Measurements from ENCODE around the gene NTRK3.
A peak's percentile ranks its signal among the peaks of the same experiment; 100 is the strongest.

NTRK3 gene

GRCh38 chr15:88178631-88179030 lies 77.9 kb downstream of the NTRK3 start:
- ChIA-PET CTCF (no interaction called here), POLR2A (no interaction called here)
- no peak for DNase-seq (ENCODE audit: extremely low spot score)
- TF ChIP-seq PKNOX1 (IDR thresholded peaks at IDR 0.05): no peak
- no peak for TF ChIP-seq NFRKB (IDR thresholded peaks at IDR 0.05)
- TF ChIP-seq FOXK2 (IDR thresholded peaks at IDR 0.05): no peak
- TF ChIP-seq TARDBP (IDR thresholded peaks at IDR 0.05): no peak
- TF ChIP-seq SP1 (IDR thresholded peaks at IDR 0.05): no peak
- no peak for TF ChIP-seq ARNT (IDR thresholded peaks at IDR 0.05)
- no peak for TF ChIP-seq FOXM1 (IDR thresholded peaks at IDR 0.05; ENCODE audit: borderline replicate concordance)
- no peak for TF ChIP-seq SUZ12 (IDR thresholded peaks at IDR 0.05)
- no peak for TF ChIP-seq HDGF (IDR thresholded peaks at IDR 0.05; ENCODE audit: borderline replicate concordance)
- no peak for TF ChIP-seq CTBP1 (IDR thresholded peaks at IDR 0.05; ENCODE audit: borderline replicate concordance)
- no peak for TF ChIP-seq LEF1 (IDR thresholded peaks at IDR 0.05; ENCODE audit: borderline replicate concordance)
- no peak for TF ChIP-seq L3MBTL2 (conservative IDR thresholded peaks at IDR 0.05)
- TF ChIP-seq FOXA1 (IDR thresholded peaks at IDR 0.05): no peak
- no peak for TF ChIP-seq ELF4 (IDR thresholded peaks at IDR 0.05)
- no peak for TF ChIP-seq BHLHE40 (IDR thresholded peaks at IDR 0.05; ENCODE audit: borderline replicate concordance)
- no peak for TF ChIP-seq ZNF384 (IDR thresholded peaks at IDR 0.05)

DNA sequence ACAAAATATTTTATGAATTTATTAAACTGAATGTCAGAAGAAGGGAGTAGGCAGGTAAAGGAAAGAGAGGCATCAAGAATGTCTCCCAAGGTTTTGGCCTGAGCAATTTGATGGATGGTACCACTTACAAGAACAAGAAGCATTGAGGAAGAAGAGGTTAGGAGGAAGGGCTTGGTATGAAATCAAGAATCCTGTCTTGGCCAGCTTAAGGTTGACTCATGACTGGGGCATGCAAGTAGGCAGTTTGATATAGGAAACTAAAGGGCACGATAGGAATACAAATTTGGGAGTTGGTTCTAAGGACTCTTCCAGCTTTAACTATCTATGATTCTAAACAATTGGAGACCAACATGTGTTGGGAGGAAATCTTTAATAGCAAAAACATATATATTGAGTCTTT lies 79.1 kb downstream of the NTRK3 start:
- ChIA-PET CTCF (interaction anchor here (0.9 kb wide), 1 partner anchor 16 kb away, joined by 3 read pairs; no protein-coding TSS in a partner anchor), POLR2A (no interaction called here)
- no peak for TF ChIP-seq ELF4 (IDR thresholded peaks at IDR 0.05)
- no peak for TF ChIP-seq FOXA1 (IDR thresholded peaks at IDR 0.05)
- DNase-seq (ENCODE audit: extremely low spot score): no peak

GRCh38 chr15:88174571-88174970 lies 82.0 kb downstream of the NTRK3 start:
- CTCF ChIA-PET: no interaction called here

DNA sequence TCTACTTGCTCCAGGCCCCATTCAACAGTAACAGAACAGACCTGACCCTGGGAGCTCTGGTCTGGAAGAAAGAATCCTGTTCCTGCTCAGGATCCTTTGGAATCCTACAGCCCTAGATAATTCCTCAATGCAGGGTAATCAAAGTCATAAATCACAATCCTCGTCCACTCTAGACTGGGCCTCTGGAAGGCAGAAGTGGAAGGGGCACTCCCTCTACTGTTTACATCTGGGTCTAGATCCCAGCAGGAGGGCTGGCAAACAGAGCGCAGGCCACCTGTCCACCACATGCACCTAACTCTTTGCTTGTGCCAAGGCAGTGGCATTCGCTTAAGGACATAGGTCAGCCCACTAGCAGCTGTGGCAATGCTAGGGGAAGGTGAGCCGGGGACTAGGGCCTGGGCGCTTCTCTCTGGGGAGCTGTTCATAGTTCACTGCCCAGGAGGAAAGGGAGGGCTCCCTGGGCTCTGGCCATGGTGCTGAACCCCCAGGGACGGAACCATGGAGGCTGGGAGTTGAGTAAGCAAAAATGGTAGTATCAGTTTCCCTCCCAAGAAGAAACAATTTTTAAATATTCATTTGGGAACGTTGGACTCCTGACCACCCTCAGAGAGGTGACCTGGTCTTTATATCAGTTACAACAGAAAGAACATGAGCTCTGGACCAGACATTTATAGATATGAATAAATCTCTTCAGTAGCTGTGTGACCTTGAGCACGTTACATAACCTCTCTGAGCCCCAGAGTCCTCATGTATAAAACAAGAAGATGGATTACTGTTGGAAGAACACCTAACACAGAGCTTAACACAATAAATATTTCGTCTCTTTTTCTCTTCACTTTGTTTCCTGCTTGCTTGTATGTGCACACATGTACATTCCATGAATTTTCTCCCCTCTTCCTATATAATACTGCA lies 90.2 kb downstream of the NTRK3 start:
- TF ChIP-seq L3MBTL2 (conservative IDR thresholded peaks at IDR 0.05) (no peak), ARNT (IDR thresholded peaks at IDR 0.05) (no peak), FOXM1 (IDR thresholded peaks at IDR 0.05; ENCODE audit: borderline replicate concordance) (no peak), FOXA1 (IDR thresholded peaks at IDR 0.05) (no peak), SUZ12 (IDR thresholded peaks at IDR 0.05) (no peak), CTBP1 (IDR thresholded peaks at IDR 0.05; ENCODE audit: borderline replicate concordance) (no peak), TARDBP (IDR thresholded peaks at IDR 0.05) (no peak), FOXK2 (IDR thresholded peaks at IDR 0.05) (no peak), NFRKB (IDR thresholded peaks at IDR 0.05) (no peak), ZNF384 (IDR thresholded peaks at IDR 0.05) (no peak), BHLHE40 (IDR thresholded peaks at IDR 0.05; ENCODE audit: borderline replicate concordance) (no peak), SP1 (IDR thresholded peaks at IDR 0.05) (no peak), LEF1 (IDR thresholded peaks at IDR 0.05; ENCODE audit: borderline replicate concordance) (no peak), ELF4 (IDR thresholded peaks at IDR 0.05) (no peak), PKNOX1 (IDR thresholded peaks at IDR 0.05) (no peak), HDGF (IDR thresholded peaks at IDR 0.05; ENCODE audit: borderline replicate concordance) (no peak)
- POLR2A ChIA-PET: no interaction called here
- CTCF ChIA-PET: interaction anchor here (0.6 kb wide), 1 partner anchor 247 kb away, joined by 3 read pairs; no protein-coding TSS in a partner anchor
- peak; percentile 46 for DNase-seq (ENCODE audit: extremely low spot score)

More at GRCh38 chr15:88174571-88174970, 82.0 kb downstream of the NTRK3 start:
- no peak for TF ChIP-seq FOXK2 (IDR thresholded peaks at IDR 0.05)
- no peak for TF ChIP-seq TARDBP (IDR thresholded peaks at IDR 0.05)
- no peak for TF ChIP-seq CTBP1 (IDR thresholded peaks at IDR 0.05; ENCODE audit: borderline replicate concordance)
- no peak for TF ChIP-seq HDGF (IDR thresholded peaks at IDR 0.05; ENCODE audit: borderline replicate concordance)
- TF ChIP-seq PKNOX1 (IDR thresholded peaks at IDR 0.05): no peak
- TF ChIP-seq ELF4 (IDR thresholded peaks at IDR 0.05): no peak
- TF ChIP-seq LEF1 (IDR thresholded peaks at IDR 0.05; ENCODE audit: borderline replicate concordance): no peak
- TF ChIP-seq FOXA1 (IDR thresholded peaks at IDR 0.05): no peak
- TF ChIP-seq BHLHE40 (IDR thresholded peaks at IDR 0.05; ENCODE audit: borderline replicate concordance): no peak
- no peak for TF ChIP-seq SUZ12 (IDR thresholded peaks at IDR 0.05)
- TF ChIP-seq L3MBTL2 (conservative IDR thresholded peaks at IDR 0.05): no peak
- no peak for TF ChIP-seq ARNT (IDR thresholded peaks at IDR 0.05)
- no peak for TF ChIP-seq NFRKB (IDR thresholded peaks at IDR 0.05)
- POLR2A ChIA-PET: no interaction called here
- DNase-seq (ENCODE audit: extremely low spot score): no peak

GRCh38 chr15:88161636-88162035 lies 94.9 kb downstream of the NTRK3 start:
- CTCF ChIA-PET: no interaction called here
- TF ChIP-seq HDGF (IDR thresholded peaks at IDR 0.05; ENCODE audit: borderline replicate concordance): no peak
- TF ChIP-seq SP1 (IDR thresholded peaks at IDR 0.05): no peak
- TF ChIP-seq ZNF384 (IDR thresholded peaks at IDR 0.05): no peak
- no peak for TF ChIP-seq TARDBP (IDR thresholded peaks at IDR 0.05)
- no peak for TF ChIP-seq FOXK2 (IDR thresholded peaks at IDR 0.05)
- DNase-seq (ENCODE audit: extremely low spot score): no peak

DNA sequence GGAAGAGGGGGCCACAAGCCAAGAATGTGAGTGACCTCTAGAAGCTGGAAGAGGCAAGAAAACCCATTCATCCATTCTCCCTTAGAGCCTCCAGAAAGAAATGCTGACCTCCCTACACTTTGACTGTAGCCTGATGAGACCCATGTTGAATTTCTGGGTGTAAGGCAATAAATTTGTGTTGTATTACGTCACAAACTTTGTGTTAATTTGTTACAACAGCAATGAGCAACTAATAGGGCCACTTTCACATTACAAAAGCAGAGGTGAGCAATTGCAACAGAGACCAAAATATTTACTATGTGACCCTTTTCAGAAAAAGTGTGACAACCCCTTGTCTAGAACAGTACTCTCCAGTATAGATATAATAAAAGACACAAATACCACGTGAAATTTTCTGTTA lies 101.2 kb downstream of the NTRK3 start:
- ChIA-PET CTCF (no interaction called here), POLR2A (no interaction called here)
- DNase-seq (ENCODE audit: extremely low spot score): no peak
- TF ChIP-seq TARDBP (IDR thresholded peaks at IDR 0.05): no peak
- no peak for TF ChIP-seq SP1 (IDR thresholded peaks at IDR 0.05)

More at GRCh38 chr15:88161636-88162035, 94.9 kb downstream of the NTRK3 start:
- POLR2A ChIA-PET: no interaction called here

Measured in HEK293T (cell line).